SK-N-SH treated with all-trans-retinoic acid at 6 μM for 48 hours (cell line): ENCODE measurements around the gene CCDC187.

Source experiments
- ATAC-seq: fragments of 200-7000 bp; cut with Tn5 transposase; 3 replicates; pipeline ENCODE4 v1.9.1; 2020; ENCODE audit warnings: mild to moderate bottlenecking, moderate library complexity
- ARNTL ChIP-seq: fragments of 450-650 bp; formaldehyde crosslinking; IDR thresholded peaks from 2 replicates; pipeline ENCODE4 v1.5.0; 2020; ENCODE audit warnings: low read depth, mild to moderate bottlenecking, moderate library complexity, borderline replicate concordance
- BACH2 ChIP-seq: fragments of 250-450 bp; sonication (Bioruptor Pico); IDR thresholded peaks from 2 replicates; pipeline ENCODE4 v1.9.0; 2021; ENCODE audit warnings: mild to moderate bottlenecking, borderline replicate concordance
- CSDC2 ChIP-seq: fragments of 250-450 bp; sonication (Bioruptor Pico); IDR thresholded peaks from 2 replicates; pipeline ENCODE4 v1.5.0; 2020; ENCODE audit warnings: mild to moderate bottlenecking, moderate library complexity
- GLIS3 ChIP-seq: fragments of 250-450 bp; sonication (Bioruptor Pico); IDR thresholded peaks from 2 replicates; pipeline ENCODE4 v1.5.0; 2020; ENCODE audit warnings: mild to moderate bottlenecking, moderate library complexity
- ISL1 ChIP-seq: fragments of 250-450 bp; sonication (Bioruptor Pico); IDR thresholded peaks from 2 replicates; pipeline ENCODE4 v2.1.2; 2022; ENCODE audit warnings: mild to moderate bottlenecking, moderate library complexity
- OSR1 ChIP-seq: fragments of 250-450 bp; sonication (Bioruptor Pico); IDR thresholded peaks from 2 replicates; pipeline ENCODE4 v1.8.0; 2022; ENCODE audit warnings: moderate library complexity, mild to moderate bottlenecking, inconsistent platforms
- PPARA ChIP-seq: fragments of 250-450 bp; sonication (Bioruptor Pico); IDR thresholded peaks from 2 replicates; pipeline ENCODE4 v1.5.0; 2020; ENCODE audit warnings: mild to moderate bottlenecking, borderline replicate concordance
- RARB ChIP-seq: fragments of 250-450 bp; sonication (Bioruptor Pico); IDR thresholded peaks from 2 replicates; pipeline ENCODE4 v1.8.0; 2021; ENCODE audit warnings: mild to moderate bottlenecking, moderate library complexity
- SNAI2 ChIP-seq: fragments of 250-450 bp; sonication (Bioruptor Pico); IDR thresholded peaks from 2 replicates; pipeline ENCODE4 v1.5.0; 2020; ENCODE audit warnings: mild to moderate bottlenecking, moderate library complexity
- TCF4 ChIP-seq: fragments of 250-450 bp; sonication (Bioruptor Pico); IDR thresholded peaks from 2 replicates; pipeline ENCODE4 v1.8.0; 2021; ENCODE audit warnings: mild to moderate bottlenecking, moderate library complexity, borderline replicate concordance
- TOX ChIP-seq: fragments of 250-450 bp; sonication (Bioruptor Pico); IDR thresholded peaks from 2 replicates; pipeline ENCODE4 v1.8.0; 2021; ENCODE audit warnings: mild to moderate bottlenecking, moderate library complexity, borderline replicate concordance
- ZC3H10 ChIP-seq: fragments of 250-450 bp; sonication (Bioruptor Pico); IDR thresholded peaks from 2 replicates; pipeline ENCODE4 v1.5.1; 2021; ENCODE audit warnings: mild to moderate bottlenecking, moderate library complexity
- ZFP3 ChIP-seq: fragments of 250-450 bp; sonication (Bioruptor Pico); IDR thresholded peaks from 2 replicates; pipeline ENCODE4 v1.5.0; 2020; ENCODE audit warnings: mild to moderate bottlenecking, moderate library complexity
- ZFP30 ChIP-seq: fragments of 450-650 bp; formaldehyde crosslinking; IDR thresholded peaks from 2 replicates; pipeline ENCODE4 v1.5.0; 2022; ENCODE audit warnings: mild to moderate bottlenecking, moderate library complexity
- ZNF565 ChIP-seq: fragments of 450-650 bp; formaldehyde crosslinking; conservative IDR thresholded peaks from 2 replicates; pipeline ENCODE4 v1.5.0; 2020; ENCODE audit warnings: low read depth, mild to moderate bottlenecking, moderate library complexity
- ZNF70 ChIP-seq: fragments of 450-650 bp; formaldehyde crosslinking; IDR thresholded peaks from 2 replicates; pipeline ENCODE4 v1.5.0; 2020; ENCODE audit warnings: mild to moderate bottlenecking, moderate library complexity
- ZNF8 ChIP-seq: fragments of 450-650 bp; formaldehyde crosslinking; IDR thresholded peaks from 2 replicates; pipeline ENCODE4 v1.5.0; 2020; ENCODE audit warnings: mild to moderate bottlenecking, moderate library complexity
- TF ChIP-seq, protein P1 (sequence below): fragments of 250-450 bp; sonication (Bioruptor Pico); IDR thresholded peaks from 2 replicates; pipeline ENCODE4 v1.8.0; 2021; ENCODE audit warnings: low read depth, mild to moderate bottlenecking, moderate library complexity, borderline replicate concordance
- TF ChIP-seq, protein P2 (sequence below): fragments of 250-450 bp; sonication (Bioruptor Pico); IDR thresholded peaks from 2 replicates; pipeline ENCODE4 v1.5.1; 2021; ENCODE audit warnings: mild to moderate bottlenecking, moderate library complexity
- TF ChIP-seq, protein P3 (sequence below): fragments of 250-450 bp; sonication (Bioruptor Pico); IDR thresholded peaks from 2 replicates; pipeline ENCODE4 v1.8.0; 2020; ENCODE audit warnings: mild to moderate bottlenecking, moderate library complexity, borderline replicate concordance
- TF ChIP-seq, protein P4 (sequence below): fragments of 250-450 bp; sonication (Bioruptor Pico); IDR thresholded peaks from 2 replicates; pipeline ENCODE4 v1.5.1; 2020; ENCODE audit warnings: low read depth, mild to moderate bottlenecking, moderate library complexity
- TF ChIP-seq, protein P5 (sequence below): fragments of 250-450 bp; sonication (Bioruptor Pico); IDR thresholded peaks from 2 replicates; pipeline ENCODE4 v1.5.0; 2020; ENCODE audit warnings: mild to moderate bottlenecking, moderate library complexity

The CCDC187 gene

DNA sequence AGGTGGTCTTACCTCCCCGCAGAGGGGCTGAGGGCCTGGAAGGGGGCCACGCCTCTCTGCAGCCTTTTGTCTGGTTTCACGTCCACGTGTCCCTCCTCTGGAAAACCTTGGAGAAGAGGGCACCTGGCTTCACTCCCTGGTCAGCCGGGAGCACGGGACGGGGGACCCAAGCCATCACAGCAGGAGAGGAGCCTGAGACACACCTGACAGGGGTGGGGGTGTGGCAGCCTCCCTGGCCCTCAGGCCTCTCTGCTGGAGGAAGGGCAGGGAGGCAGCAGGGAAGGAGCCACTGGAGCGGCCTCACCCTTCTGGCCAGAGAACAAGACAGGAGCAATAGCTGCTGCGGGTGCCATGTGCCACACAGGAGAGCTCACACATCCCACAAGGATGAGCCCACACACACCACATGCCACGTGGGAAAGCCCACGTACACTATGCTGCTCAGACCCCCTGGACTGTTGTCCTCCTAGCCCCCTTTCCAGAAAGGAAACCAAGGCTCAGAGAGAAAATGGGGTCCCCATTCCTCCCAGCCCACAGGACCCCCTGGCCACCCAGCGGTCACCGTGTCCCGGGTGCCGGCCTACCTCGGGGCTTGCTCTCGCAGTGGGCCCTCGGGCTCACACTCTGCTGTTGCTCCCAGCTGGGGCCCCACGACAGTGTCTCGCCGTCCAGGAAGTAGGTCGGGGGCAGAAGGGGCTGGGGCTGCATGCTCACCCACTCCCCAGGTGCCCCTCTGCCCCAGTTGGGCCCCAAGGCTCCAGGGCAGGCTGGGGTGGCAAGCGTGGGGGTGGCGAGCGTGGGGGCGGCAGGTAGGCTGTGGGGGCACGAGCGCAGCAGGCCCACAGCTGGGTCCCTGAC lies 18.2 kb downstream of the CCDC187 start:
- TF ChIP-seq OSR1 (CRISPR knock-in tag) (no peak), ZFP3 (no peak), ZNF8 (no peak), PPARA (CRISPR knock-in tag) (no peak), ZFP30 (CRISPR knock-in tag) (no peak), ZC3H10 (no peak), GLIS3 (CRISPR knock-in tag) (no peak), BACH2 (CRISPR knock-in tag) (no peak), ARNTL (CRISPR knock-in tag) (no peak)
- TF ChIP-seq, protein P1, sequence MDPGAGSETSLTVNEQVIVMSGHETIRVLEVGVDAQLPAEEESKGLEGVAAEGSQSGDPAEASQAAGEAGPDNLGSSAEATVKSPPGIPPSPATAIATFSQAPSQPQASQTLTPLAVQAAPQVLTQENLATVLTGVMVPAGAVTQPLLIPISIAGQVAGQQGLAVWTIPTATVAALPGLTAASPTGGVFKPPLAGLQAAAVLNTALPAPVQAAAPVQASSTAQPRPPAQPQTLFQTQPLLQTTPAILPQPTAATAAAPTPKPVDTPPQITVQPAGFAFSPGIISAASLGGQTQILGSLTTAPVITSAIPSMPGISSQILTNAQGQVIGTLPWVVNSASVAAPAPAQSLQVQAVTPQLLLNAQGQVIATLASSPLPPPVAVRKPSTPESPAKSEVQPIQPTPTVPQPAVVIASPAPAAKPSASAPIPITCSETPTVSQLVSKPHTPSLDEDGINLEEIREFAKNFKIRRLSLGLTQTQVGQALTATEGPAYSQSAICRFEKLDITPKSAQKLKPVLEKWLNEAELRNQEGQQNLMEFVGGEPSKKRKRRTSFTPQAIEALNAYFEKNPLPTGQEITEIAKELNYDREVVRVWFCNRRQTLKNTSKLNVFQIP (CRISPR knock-in tag), result no peak
- no peak for ATAC-seq

DNA sequence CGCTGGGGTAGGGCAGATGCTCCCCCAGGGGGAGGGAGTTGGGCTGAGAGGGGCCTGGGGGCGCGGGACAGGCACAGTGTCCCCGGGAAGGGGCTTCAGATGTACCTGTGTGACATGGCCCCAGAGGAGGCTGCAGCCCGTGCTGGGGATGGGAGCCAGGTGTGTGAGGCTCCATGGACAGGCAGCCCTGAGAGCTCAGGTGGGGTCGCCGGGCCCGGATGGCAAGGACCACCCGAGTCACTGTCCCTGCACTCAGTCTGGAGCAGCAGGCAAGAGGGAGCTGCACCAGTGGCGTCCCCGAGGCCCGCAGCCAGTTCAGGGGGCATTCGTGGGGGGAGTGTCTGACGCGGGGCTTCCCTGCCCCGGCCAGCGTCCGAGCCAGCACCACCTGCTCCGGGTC lies 18.9 kb downstream of the CCDC187 start:
- ATAC-seq, result no peak
- TF ChIP-seq ZNF70 (CRISPR knock-in tag) (no peak), SNAI2 (no peak), ISL1 (no peak), TCF4 (CRISPR knock-in tag) (no peak), RARB (no peak), BACH2 (CRISPR knock-in tag) (no peak), ZFP3 (no peak), ZC3H10 (no peak), OSR1 (CRISPR knock-in tag) (no peak), TOX (CRISPR knock-in tag) (no peak), ZNF565 (no peak), CSDC2 (CRISPR knock-in tag) (no peak), ARNTL (CRISPR knock-in tag) (no peak)
- TF ChIP-seq, protein P2, sequence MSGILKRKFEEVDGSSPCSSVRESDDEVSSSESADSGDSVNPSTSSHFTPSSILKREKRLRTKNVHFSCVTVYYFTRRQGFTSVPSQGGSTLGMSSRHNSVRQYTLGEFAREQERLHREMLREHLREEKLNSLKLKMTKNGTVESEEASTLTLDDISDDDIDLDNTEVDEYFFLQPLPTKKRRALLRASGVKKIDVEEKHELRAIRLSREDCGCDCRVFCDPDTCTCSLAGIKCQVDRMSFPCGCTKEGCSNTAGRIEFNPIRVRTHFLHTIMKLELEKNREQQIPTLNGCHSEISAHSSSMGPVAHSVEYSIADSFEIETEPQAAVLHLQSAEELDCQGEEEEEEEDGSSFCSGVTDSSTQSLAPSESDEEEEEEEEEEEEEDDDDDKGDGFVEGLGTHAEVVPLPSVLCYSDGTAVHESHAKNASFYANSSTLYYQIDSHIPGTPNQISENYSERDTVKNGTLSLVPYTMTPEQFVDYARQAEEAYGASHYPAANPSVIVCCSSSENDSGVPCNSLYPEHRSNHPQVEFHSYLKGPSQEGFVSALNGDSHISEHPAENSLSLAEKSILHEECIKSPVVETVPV, result no peak
- TF ChIP-seq, protein P3, sequence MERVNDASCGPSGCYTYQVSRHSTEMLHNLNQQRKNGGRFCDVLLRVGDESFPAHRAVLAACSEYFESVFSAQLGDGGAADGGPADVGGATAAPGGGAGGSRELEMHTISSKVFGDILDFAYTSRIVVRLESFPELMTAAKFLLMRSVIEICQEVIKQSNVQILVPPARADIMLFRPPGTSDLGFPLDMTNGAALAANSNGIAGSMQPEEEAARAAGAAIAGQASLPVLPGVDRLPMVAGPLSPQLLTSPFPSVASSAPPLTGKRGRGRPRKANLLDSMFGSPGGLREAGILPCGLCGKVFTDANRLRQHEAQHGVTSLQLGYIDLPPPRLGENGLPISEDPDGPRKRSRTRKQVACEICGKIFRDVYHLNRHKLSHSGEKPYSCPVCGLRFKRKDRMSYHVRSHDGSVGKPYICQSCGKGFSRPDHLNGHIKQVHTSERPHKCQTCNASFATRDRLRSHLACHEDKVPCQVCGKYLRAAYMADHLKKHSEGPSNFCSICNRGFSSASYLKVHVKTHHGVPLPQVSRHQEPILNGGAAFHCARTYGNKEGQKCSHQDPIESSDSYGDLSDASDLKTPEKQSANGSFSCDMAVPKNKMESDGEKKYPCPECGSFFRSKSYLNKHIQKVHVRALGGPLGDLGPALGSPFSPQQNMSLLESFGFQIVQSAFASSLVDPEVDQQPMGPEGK (CRISPR knock-in tag), result no peak
- TF ChIP-seq, protein P4, sequence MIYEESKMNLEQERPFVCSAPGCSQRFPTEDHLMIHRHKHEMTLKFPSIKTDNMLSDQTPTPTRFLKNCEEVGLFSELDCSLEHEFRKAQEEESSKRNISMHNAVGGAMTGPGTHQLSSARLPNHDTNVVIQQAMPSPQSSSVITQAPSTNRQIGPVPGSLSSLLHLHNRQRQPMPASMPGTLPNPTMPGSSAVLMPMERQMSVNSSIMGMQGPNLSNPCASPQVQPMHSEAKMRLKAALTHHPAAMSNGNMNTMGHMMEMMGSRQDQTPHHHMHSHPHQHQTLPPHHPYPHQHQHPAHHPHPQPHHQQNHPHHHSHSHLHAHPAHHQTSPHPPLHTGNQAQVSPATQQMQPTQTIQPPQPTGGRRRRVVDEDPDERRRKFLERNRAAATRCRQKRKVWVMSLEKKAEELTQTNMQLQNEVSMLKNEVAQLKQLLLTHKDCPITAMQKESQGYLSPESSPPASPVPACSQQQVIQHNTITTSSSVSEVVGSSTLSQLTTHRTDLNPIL, result no peak
- TF ChIP-seq, protein P5, sequence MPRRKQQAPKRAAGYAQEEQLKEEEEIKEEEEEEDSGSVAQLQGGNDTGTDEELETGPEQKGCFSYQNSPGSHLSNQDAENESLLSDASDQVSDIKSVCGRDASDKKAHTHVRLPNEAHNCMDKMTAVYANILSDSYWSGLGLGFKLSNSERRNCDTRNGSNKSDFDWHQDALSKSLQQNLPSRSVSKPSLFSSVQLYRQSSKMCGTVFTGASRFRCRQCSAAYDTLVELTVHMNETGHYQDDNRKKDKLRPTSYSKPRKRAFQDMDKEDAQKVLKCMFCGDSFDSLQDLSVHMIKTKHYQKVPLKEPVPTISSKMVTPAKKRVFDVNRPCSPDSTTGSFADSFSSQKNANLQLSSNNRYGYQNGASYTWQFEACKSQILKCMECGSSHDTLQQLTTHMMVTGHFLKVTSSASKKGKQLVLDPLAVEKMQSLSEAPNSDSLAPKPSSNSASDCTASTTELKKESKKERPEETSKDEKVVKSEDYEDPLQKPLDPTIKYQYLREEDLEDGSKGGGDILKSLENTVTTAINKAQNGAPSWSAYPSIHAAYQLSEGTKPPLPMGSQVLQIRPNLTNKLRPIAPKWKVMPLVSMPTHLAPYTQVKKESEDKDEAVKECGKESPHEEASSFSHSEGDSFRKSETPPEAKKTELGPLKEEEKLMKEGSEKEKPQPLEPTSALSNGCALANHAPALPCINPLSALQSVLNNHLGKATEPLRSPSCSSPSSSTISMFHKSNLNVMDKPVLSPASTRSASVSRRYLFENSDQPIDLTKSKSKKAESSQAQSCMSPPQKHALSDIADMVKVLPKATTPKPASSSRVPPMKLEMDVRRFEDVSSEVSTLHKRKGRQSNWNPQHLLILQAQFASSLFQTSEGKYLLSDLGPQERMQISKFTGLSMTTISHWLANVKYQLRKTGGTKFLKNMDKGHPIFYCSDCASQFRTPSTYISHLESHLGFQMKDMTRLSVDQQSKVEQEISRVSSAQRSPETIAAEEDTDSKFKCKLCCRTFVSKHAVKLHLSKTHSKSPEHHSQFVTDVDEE (CRISPR knock-in tag), result no peak

DNA sequence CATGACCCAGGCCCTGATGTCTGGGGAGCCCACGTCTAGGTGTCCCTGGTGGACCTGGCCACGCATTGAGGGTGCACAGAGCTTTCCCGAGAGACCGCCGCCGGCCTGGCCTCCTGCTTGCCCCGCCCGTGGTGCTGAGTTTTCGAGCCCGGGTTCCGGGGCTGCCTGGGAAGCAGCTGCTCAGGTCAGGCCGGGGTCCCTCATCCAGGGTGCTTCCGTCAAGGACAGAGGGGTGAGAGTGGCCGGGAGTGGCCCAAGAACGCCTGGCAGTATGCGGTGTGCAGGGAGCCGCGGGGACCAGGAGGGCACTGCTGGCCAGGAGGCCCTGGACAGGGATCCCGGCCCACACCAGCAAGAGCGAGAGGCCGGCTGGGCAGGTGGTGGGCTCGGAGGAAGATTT lies 19.6 kb downstream of the CCDC187 start:
- TF ChIP-seq TCF4 (CRISPR knock-in tag) (no peak), ZNF8 (no peak), ZFP3 (no peak), OSR1 (CRISPR knock-in tag) (no peak), BACH2 (CRISPR knock-in tag) (no peak), ISL1 (no peak), ARNTL (CRISPR knock-in tag) (no peak), ZFP30 (CRISPR knock-in tag) (no peak), ZNF70 (CRISPR knock-in tag) (no peak)
- TF ChIP-seq, protein P5 (CRISPR knock-in tag), result no peak
- TF ChIP-seq, protein P2, result no peak
- no peak for ATAC-seq
